Mesendoderm (in vitro differentiated cells): ENCODE results near the gene ASB2.

Source experiments
- DNase-seq: peaks from one replicate; pipeline ENCODE4 v3.0.0; 2013
- H2AK5ac ChIP-seq: 2 replicates; pipeline ENCODE4 v1.6.1; 2013; ENCODE audit warnings: low read length, inconsistent platforms
- H2BK120ac ChIP-seq: 2 replicates; pipeline ENCODE4 v1.6.1; 2013; ENCODE audit warnings: low read depth, mild to moderate bottlenecking, low read length, moderate library complexity, mixed read lengths
- H2BK15ac ChIP-seq: replicated peaks from 2 replicates; pipeline ENCODE4 v1.6.1; 2013; ENCODE audit warnings: low read depth, mild to moderate bottlenecking, moderate library complexity
- H2BK5ac ChIP-seq: 2 replicates; pipeline ENCODE4 v1.6.1; 2013; ENCODE audit warnings: low read length, inconsistent platforms
- H3K18ac ChIP-seq: 2 replicates; pipeline ENCODE4 v1.6.1; 2013; ENCODE audit warnings: mild to moderate bottlenecking, low read length, mixed read lengths
- H3K23ac ChIP-seq: one replicate; pipeline ENCODE4 v1.6.1; 2013; ENCODE audit warnings: low read length
- H3K27ac ChIP-seq: 2 replicates; pipeline ENCODE4 v1.5.1; 2013; ENCODE audit warnings: low read depth, mild to moderate bottlenecking, inconsistent platforms, low read length, moderate library complexity
- H3K27me3 ChIP-seq: 2 replicates; pipeline ENCODE4 v1.6.1; 2013; ENCODE audit warnings: low read length, control low read depth, mild to moderate bottlenecking, inconsistent platforms; ENCODE audit not compliant: insufficient read depth, poor library complexity
- H3K36me3 ChIP-seq: 2 replicates; pipeline ENCODE4 v1.6.1; 2013; ENCODE audit warnings: low read length, inconsistent platforms; ENCODE audit not compliant: control insufficient read depth, insufficient read depth
- H3K4ac ChIP-seq: one replicate; pipeline ENCODE4 v1.6.1; 2013; ENCODE audit warnings: low read depth, mild to moderate bottlenecking, low read length, moderate library complexity
- H3K4me1 ChIP-seq: 2 replicates; pipeline ENCODE4 v1.6.1; 2013; ENCODE audit warnings: low read depth, low read length, inconsistent platforms; ENCODE audit not compliant: control insufficient read depth
- H3K4me2 ChIP-seq: 2 replicates; pipeline ENCODE4 v1.6.1; 2013; ENCODE audit warnings: low read length
- H3K4me3 ChIP-seq: 2 replicates; pipeline ENCODE4 v1.5.1; 2013; ENCODE audit warnings: mild to moderate bottlenecking, low read length
- H3K56ac ChIP-seq: one replicate; pipeline ENCODE4 v1.6.1; 2013; ENCODE audit warnings: low read length
- H3K79me1 ChIP-seq: 2 replicates; pipeline ENCODE4 v1.6.1; 2013; ENCODE audit warnings: low read length, inconsistent platforms
- H3K79me2 ChIP-seq: 2 replicates; pipeline ENCODE4 v1.6.1; 2013; ENCODE audit warnings: mild to moderate bottlenecking, low read length; ENCODE audit not compliant: control insufficient read depth, insufficient read depth
- H3K9ac ChIP-seq: 2 replicates; pipeline ENCODE4 v1.6.1; 2013; ENCODE audit warnings: low read length, inconsistent platforms
- H4K5ac ChIP-seq: one replicate; pipeline ENCODE4 v1.6.1; 2013; ENCODE audit warnings: low read length
- H4K8ac ChIP-seq: one replicate; pipeline ENCODE4 v1.6.1; 2013; ENCODE audit warnings: low read depth, mild to moderate bottlenecking, control low read depth, low read length, moderate library complexity
- WGBS: extraction: QIAGEN DNeasy Blood & Tissue Kit; methylation state at CpG from one replicate; pipeline ENCODE4 v1.1.7; 2013; ENCODE audit warnings: low lambda C conversion rate, missing lambda C conversion rate; ENCODE audit not compliant: insufficient coverage; ENCODE audit errors: extremely low coverage; 5-methylcytosine and 5-hydroxymethylcytosine counted together

Gene ASB2

DNA sequence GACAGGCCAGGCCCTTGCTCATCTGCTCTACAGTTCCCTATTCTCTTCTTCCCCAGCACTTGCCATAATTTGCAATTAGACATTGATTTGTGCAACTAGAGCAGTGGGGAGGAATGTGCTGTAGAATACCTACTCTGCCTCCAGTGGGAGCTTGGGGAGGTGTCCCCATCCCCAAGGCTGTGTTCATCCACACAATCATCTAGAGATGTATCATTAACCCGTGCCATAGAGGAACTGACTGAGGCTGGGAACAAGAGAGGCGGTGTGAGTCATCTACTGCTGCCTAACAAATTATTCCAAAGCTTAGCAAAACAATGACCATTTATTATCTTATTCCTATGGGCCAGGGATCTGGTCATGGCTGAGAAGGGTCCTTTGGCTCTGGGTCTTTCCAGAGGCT is 44.6 kb upstream of the ASB2 start:
- H3K79me2 ChIP-seq = no peaks in the 10 kb centered on the region

DNA sequence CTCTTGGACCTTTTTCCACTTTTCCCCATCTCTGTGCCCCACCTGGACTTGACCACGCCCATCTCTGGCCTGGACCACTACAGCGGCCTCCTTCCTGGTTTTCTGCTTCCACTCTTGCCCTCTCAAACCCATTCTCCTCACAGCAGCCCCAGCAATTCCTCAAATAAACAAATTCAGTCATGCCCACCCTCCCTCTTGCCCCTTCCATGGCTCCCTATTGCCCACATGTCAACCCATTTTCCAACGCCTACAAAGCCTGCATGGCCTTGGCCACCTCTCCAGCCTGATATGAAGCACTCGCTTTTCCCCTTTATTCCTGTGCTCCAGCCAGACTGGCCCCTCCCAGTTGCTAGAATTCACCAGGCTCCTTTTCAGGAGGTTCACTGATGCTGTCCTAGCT is 43.9 kb upstream of the ASB2 start:
- no peak overlapping the region for H3K23ac ChIP-seq
- no peak overlapping the region for H2BK15ac ChIP-seq
- no peak overlapping the region for H3K4me3 ChIP-seq
- no peaks in the 10 kb centered on the region for H3K79me2 ChIP-seq
- H4K5ac ChIP-seq = no peak overlapping the region
- H2BK5ac ChIP-seq = no peak overlapping the region
- no peaks in the 10 kb centered on the region for H3K36me3 ChIP-seq
- H3K4ac ChIP-seq = no peak overlapping the region
- no peak for DNase-seq
- no peak overlapping the region for H4K8ac ChIP-seq
- no peak overlapping the region for H2AK5ac ChIP-seq
- no peak overlapping the region for H3K56ac ChIP-seq
- no peaks in the 10 kb centered on the region for H3K27me3 ChIP-seq
- no peak overlapping the region for H3K4me2 ChIP-seq
- no CpG with 5 or more reads among the region's 4 CpGs for WGBS
- H3K18ac ChIP-seq = no peak overlapping the region
- no peaks in the 10 kb centered on the region for H3K4me1 ChIP-seq
- H3K27ac ChIP-seq = no peak overlapping the region
- no peak overlapping the region for H2BK120ac ChIP-seq
- no peaks in the 10 kb centered on the region for H3K79me1 ChIP-seq
- H3K9ac ChIP-seq = no peak overlapping the region

More for the DNA sequence above, 44.6 kb upstream of the ASB2 start:
- H3K9ac ChIP-seq = no peak overlapping the region
- DNase-seq = no peak
- no peaks in the 10 kb centered on the region for H3K36me3 ChIP-seq
- H3K4me1 ChIP-seq = no peaks in the 10 kb centered on the region
- no peaks in the 10 kb centered on the region for H3K79me1 ChIP-seq
- no peak overlapping the region for H3K4me2 ChIP-seq
- H4K5ac ChIP-seq = no peak overlapping the region
- no peak overlapping the region for H3K23ac ChIP-seq
- no peak overlapping the region for H3K18ac ChIP-seq
- no peak overlapping the region for H3K27ac ChIP-seq
- no peak overlapping the region for H2BK5ac ChIP-seq
- H2AK5ac ChIP-seq = no peak overlapping the region
- H2BK15ac ChIP-seq = no peak overlapping the region
- no peak overlapping the region for H3K4me3 ChIP-seq
- H3K27me3 ChIP-seq = no peaks in the 10 kb centered on the region
- no peak overlapping the region for H2BK120ac ChIP-seq
- no CpG with 5 or more reads among the region's 2 CpGs for WGBS
- no peak overlapping the region for H4K8ac ChIP-seq
- H3K56ac ChIP-seq = no peak overlapping the region
- no peak overlapping the region for H3K4ac ChIP-seq

DNA sequence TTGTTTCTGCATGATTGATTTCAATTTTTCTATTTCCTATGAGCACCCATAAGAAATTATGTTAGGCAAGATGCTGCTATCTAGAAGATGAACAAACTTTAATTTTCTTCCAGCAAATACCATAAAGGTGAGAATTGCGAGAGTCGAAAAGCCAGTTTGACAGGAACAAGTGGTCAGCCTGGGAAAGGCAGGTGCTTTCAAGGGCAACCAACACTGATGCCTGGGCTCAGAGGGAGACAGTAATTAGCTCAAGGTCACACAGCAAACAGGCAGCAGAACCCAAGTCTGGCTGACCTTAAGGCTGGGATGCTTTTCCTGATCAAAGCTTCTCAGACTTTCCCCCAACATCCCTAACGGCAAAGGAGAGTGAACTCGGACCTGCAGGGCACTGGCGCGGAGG is 43.0 kb upstream of the ASB2 start:
- H3K36me3 ChIP-seq = no peaks in the 10 kb centered on the region
- H3K56ac ChIP-seq = no peak overlapping the region
- H3K79me2 ChIP-seq = no peaks in the 10 kb centered on the region
- DNase-seq = no peak
- H3K9ac ChIP-seq = no peak overlapping the region
- no peak overlapping the region for H2BK5ac ChIP-seq
- H2BK120ac ChIP-seq = no peak overlapping the region
- H3K23ac ChIP-seq = no peak overlapping the region
- no peaks in the 10 kb centered on the region for H3K4me1 ChIP-seq
- no peak overlapping the region for H4K8ac ChIP-seq
- H3K27me3 ChIP-seq = no peaks in the 10 kb centered on the region
- no peak overlapping the region for H3K27ac ChIP-seq
- H3K18ac ChIP-seq = no peak overlapping the region
- H3K4me2 ChIP-seq = no peak overlapping the region
- H2AK5ac ChIP-seq = no peak overlapping the region
- no peak overlapping the region for H2BK15ac ChIP-seq
- no peak overlapping the region for H4K5ac ChIP-seq
- no peak overlapping the region for H3K4me3 ChIP-seq
- no CpG with 5 or more reads among the region's 6 CpGs for WGBS
- H3K79me1 ChIP-seq = no peaks in the 10 kb centered on the region
- H3K4ac ChIP-seq = no peak overlapping the region

DNA sequence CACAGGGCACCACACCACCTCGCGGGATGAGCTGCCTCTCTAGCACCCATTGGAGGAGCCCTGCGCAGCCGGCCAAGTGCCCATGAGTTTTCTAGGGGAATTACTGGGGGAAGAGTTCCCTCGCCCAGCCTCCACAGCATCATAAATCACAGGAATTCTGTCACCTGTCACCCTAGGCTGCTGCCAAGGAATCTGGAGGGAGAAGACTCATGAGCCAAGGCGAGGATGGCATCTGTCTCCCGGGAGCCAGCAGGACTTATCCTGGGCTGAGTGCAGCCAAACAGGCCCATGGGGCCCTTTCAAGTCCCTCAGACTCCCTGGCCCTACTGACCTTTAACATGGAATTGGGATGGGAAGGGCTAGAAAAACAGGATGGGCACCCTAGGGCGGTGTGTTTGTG is 41.9 kb upstream of the ASB2 start:
- Histone ChIP-seq H3K18ac (no peak overlapping the region), H3K56ac (no peak overlapping the region), H3K79me1 (no peaks in the 10 kb centered on the region), H3K4me2 (no peak overlapping the region), H3K4me3 (no peak overlapping the region), H2BK5ac (no peak overlapping the region), H3K36me3 (no peaks in the 10 kb centered on the region), H3K79me2 (no peaks in the 10 kb centered on the region), H3K9ac (no peak overlapping the region), H2BK120ac (no peak overlapping the region), H3K4me1 (no peaks in the 10 kb centered on the region), H3K27me3 (no peaks in the 10 kb centered on the region), H2BK15ac (no peak overlapping the region), H3K23ac (no peak overlapping the region), H4K5ac (no peak overlapping the region), H4K8ac (no peak overlapping the region), H2AK5ac (no peak overlapping the region), H3K4ac (no peak overlapping the region), H3K27ac (no peak overlapping the region)
- no peak for DNase-seq
- no CpG with 5 or more reads among the region's 8 CpGs for WGBS

DNA sequence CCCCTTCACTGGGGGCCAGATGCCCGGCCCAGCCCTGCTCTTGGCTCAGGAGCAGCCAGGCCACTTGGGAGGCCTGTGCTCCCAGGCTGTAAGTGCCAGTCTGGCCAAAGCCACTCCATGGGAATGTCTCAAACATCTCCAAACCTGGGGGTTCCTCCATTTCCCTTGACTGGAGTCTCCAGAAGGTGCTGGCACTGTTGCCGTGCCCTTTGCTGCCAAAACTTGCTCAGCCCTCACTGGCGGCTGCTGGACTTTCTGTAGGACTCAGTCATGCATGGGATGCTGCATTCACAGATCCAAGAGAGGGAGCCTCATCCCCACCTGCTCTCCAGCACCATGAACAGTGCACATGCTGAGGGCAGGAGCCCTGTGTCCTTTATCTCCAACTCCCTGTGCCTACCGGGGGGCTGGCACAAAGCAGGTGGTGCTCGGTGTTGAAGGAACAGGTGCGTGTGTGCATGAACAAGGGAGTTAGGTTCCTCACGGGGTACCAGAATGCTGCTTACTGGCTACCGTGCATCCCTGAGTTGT is 40.1 kb upstream of the ASB2 start:
- Histone ChIP-seq H2BK120ac (no peak overlapping the region), H4K8ac (no peak overlapping the region), H3K4me2 (no peak overlapping the region), H2AK5ac (no peak overlapping the region), H3K9ac (no peak overlapping the region), H3K4me1 (no peaks in the 10 kb centered on the region), H3K18ac (no peak overlapping the region), H3K56ac (no peak overlapping the region), H4K5ac (no peak overlapping the region), H3K36me3 (no peaks in the 10 kb centered on the region), H3K4ac (no peak overlapping the region), H3K79me2 (no peaks in the 10 kb centered on the region), H3K27ac (no peak overlapping the region), H3K27me3 (no peaks in the 10 kb centered on the region), H3K4me3 (no peak overlapping the region), H2BK5ac (no peak overlapping the region), H2BK15ac (no peak overlapping the region), H3K23ac (no peak overlapping the region), H3K79me1 (no peaks in the 10 kb centered on the region)
- WGBS = no CpG with 5 or more reads among the region's 8 CpGs
- DNase-seq = no peak

DNA sequence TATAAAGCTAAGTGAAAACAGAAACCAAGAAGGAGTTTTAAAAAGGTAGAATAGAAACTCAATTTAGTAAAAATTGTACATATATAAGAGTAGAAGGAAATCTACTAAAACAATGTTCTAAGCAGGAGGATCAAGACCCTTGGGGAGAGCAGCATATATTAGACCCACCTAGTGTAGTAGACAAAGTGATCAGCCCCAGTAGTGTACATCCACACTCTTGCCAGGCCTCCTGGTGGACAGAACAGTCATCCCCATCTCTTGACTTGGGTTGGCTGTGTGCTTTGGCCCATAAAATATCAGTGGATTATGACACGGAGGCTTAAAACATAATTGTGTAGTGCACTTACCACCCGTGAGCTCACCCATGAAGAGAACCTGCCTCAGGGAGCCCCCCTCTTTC is 38.9 kb upstream of the ASB2 start:
- no peaks in the 10 kb centered on the region for H3K27me3 ChIP-seq
- no CpG with 5 or more reads among the region's 2 CpGs for WGBS
- H3K79me2 ChIP-seq = no peaks in the 10 kb centered on the region
- no peak overlapping the region for H2BK120ac ChIP-seq
- H3K79me1 ChIP-seq = no peaks in the 10 kb centered on the region
- no peak overlapping the region for H4K5ac ChIP-seq
- no peak overlapping the region for H2BK5ac ChIP-seq
- no peak overlapping the region for H3K4ac ChIP-seq
- H4K8ac ChIP-seq = no peak overlapping the region
- DNase-seq = no peak
- no peak overlapping the region for H3K23ac ChIP-seq
- H3K4me3 ChIP-seq = no peak overlapping the region
- H3K4me2 ChIP-seq = no peak overlapping the region
- no peak overlapping the region for H2BK15ac ChIP-seq
- H3K27ac ChIP-seq = no peak overlapping the region
- H2AK5ac ChIP-seq = no peak overlapping the region
- no peak overlapping the region for H3K18ac ChIP-seq
- no peaks in the 10 kb centered on the region for H3K4me1 ChIP-seq
- H3K36me3 ChIP-seq = no peaks in the 10 kb centered on the region
- H3K56ac ChIP-seq = no peak overlapping the region
- H3K9ac ChIP-seq = no peak overlapping the region
